HepG2 (cell line): ENCODE data around the gene EIF1.
A peak's percentile ranks its signal among the peaks of the same experiment; 100 is the strongest.

ENCODE experiments used
- ARID3A ChIP-seq: IDR thresholded peaks from 2 replicates; pipeline ENCODE4 v1.6.1; 2012; ENCODE audit warnings: low read depth, low read length, improper control_type of control experiment
- CHD2 ChIP-seq: IDR thresholded peaks from 2 replicates; pipeline ENCODE4 v1.6.1; 2011; ENCODE audit warnings: low read depth, low read length, improper control_type of control experiment
- ELF1 ChIP-seq: sonication (generic); formaldehyde crosslinking; IDR thresholded peaks from 2 replicates; pipeline ENCODE4 v1.4.0; 2020; ENCODE audit warnings: missing genetic modification reagents
- EZH2 ChIP-seq: conservative IDR thresholded peaks from 2 replicates; pipeline ENCODE4 v1.6.1; 2012; ENCODE audit warnings: mild to moderate bottlenecking, low read depth, low read length, moderate library complexity
- GLI4 ChIP-seq: sonication (generic); formaldehyde crosslinking; IDR thresholded peaks from 2 replicates; pipeline ENCODE4 v1.5.1; 2020; ENCODE audit warnings: missing genetic modification reagents, mild to moderate bottlenecking, moderate library complexity, borderline replicate concordance
- USF2 ChIP-seq, 2 experiments: sonication (generic) in 1 of 2; formaldehyde crosslinking in 1 of 2; IDR thresholded peaks; 2 replicates each; pipeline versions ENCODE4 v1.5.1 to v1.6.1; 2011 to 2020; ENCODE audit warnings: borderline replicate concordance in 1 of 2, low read depth in 1 of 2, low read length in 1 of 2, mild to moderate bottlenecking in 1 of 2, missing genetic modification reagents in 1 of 2, moderate library complexity in 1 of 2
- ZSCAN29 ChIP-seq: sonication (generic); formaldehyde crosslinking; conservative IDR thresholded peaks from 2 replicates; pipeline ENCODE4 v1.4.0; 2020; ENCODE audit warnings: mild to moderate bottlenecking, missing genetic modification reagents
- TF ChIP-seq, protein P1 (sequence below): IDR thresholded peaks from 2 replicates; pipeline ENCODE4 v1.6.1; 2012; ENCODE audit warnings: inconsistent platforms

- TF ChIP-seq, protein P1, sequence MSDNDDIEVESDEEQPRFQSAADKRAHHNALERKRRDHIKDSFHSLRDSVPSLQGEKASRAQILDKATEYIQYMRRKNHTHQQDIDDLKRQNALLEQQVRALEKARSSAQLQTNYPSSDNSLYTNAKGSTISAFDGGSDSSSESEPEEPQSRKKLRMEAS = no peak
- TF ChIP-seq ELF1 (CRISPR knock-in tag) (no peak), GLI4 (0 out of 2 replicates have a peak, but pooled peaks have one; percentile 10), CHD2 (no peak), USF2 (IDR thresholded peaks at IDR 0.05; ENCODE audit: low read depth, low read length) (no peak), USF2 (CRISPR knock-in tag; IDR thresholded peaks at IDR 0.05; ENCODE audit: borderline replicate concordance) (no peak), EZH2 (no peak), ARID3A (no peak), ZSCAN29 (CRISPR knock-in tag) (no peak)
Observed at GRCh38 chr17:41734949-41735313, 46.2 kb downstream of the EIF1 start.
